Measurements from ENCODE around the gene SPATA2.
A peak's percentile ranks its signal among the peaks of the same experiment; 100 is the strongest.

DNA sequence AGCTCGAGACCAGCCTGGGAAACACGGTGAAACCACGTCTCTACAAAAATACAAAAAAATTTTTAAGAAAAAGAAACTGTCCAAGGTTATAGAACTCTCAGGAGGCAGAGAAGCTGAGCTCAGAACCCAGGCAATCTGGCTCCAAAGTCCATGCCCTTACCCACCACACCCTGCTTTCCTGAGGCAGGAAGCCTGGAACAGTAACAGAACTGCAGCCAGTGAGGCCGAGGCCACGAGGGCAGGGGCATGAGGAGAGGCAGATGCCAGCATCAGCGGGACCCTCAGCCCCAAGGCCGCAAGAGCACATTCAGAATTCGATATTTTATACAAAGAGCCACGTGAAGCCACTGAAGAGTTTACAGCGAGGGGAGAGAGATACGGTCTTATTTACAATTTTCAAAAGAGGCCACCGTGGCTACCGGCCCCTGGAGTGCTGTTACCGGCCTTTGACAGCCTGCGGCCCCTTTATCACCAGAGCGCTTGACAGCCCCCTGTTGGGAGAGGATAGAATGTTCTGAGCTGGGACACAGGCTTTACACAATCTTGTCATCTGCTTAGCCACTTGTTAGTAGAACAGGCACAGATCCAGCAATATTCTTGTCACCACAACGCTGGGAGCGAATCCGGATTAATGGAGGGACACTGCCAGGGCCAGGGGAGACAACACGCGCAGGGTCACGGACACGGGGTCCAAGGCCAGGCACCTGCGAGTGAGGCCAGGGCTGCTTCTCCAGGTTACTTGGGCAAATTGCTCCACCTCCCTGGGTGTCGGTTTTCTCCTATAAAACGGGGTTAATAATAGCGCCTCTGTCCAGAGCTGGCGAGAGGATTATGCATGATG lies 5.6 kb downstream of the SPATA2 start:
- peak; percentile 39 for TF ChIP-seq CTCF (IDR thresholded peaks at IDR 0.05; ENCODE audit: borderline replicate concordance, extremely low read depth, low read length, poor library complexity, severe bottlenecking)
- TF ChIP-seq EZH2 (IDR thresholded peaks at IDR 0.05; ENCODE audit: borderline replicate concordance, low read depth, low read length, severe bottlenecking) = no peak

Data from DND-41 (cell line).